HFFc6 (cell line): Measurements from ENCODE around the gene GNPDA2. TPM values are rescaled to one million over a fixed set of nuclear protein-coding genes. Genes with fewer than 3 reads are reported as not detected.
A peak's percentile ranks its signal among the peaks of the same experiment; 100 is the strongest.
"Not testable (repeated sequence)": the region's sequence is repeated elsewhere in the genome, so short reads cannot be mapped to it uniquely, and the experiment has no call there.

Source experiments
- DNase-seq: peaks from one replicate; pipeline ENCODE4 v3.0.0-alpha.2; 2018
- H3K27ac Mint-ChIP-seq: 2 replicates; pipeline ENCODE4 v1.8.0; 2020; ENCODE audit warnings: mild to moderate bottlenecking, mixed read lengths
- H3K27me3 Mint-ChIP-seq: 2 replicates; pipeline ENCODE4 v1.8.0; 2021; ENCODE audit warnings: mild to moderate bottlenecking, moderate library complexity, mixed read lengths; ENCODE audit not compliant: insufficient read depth
- H3K36me3 Mint-ChIP-seq: 2 replicates; pipeline ENCODE4 v1.8.0; 2021; ENCODE audit warnings: low read depth, mixed read lengths
- H3K4me1 Mint-ChIP-seq: 2 replicates; pipeline ENCODE4 v1.8.0; 2020; ENCODE audit warnings: low read depth, mixed read lengths
- H3K4me3 Mint-ChIP-seq: 2 replicates; pipeline ENCODE4 v1.8.0; 2020; ENCODE audit warnings: mild to moderate bottlenecking, moderate library complexity, mixed read lengths
- H3K9me3 Mint-ChIP-seq: 2 replicates; pipeline ENCODE4 v1.8.0; 2020; ENCODE audit warnings: mild to moderate bottlenecking, mixed read lengths
- CTCF ChIP-seq: fragments of 200-600 bp; sonication (generic); IDR thresholded peaks from 2 replicates; pipeline ENCODE4 v1.5.0; 2021; ENCODE audit warnings: antibody characterized with exemption, mild to moderate bottlenecking
- total RNA-seq, 6 experiments: library from RNA; stranded (reverse); fragmentation: NEBNext Ultra II Directional; extraction: Animal tissue kit (Norgen Biotek cat#: 25700); gene quantifications; 2 replicates in 1 of 6; 3 replicates in 5 of 6; pipeline ENCODE4 v1.2.3, GENCODE V29; 2021

GNPDA2 gene
- total RNA-seq, 6 experiments from 2014 or later: 14.2 to 18.9 (median 17.3) TPM

- TF ChIP-seq CTCF: no peak
- Mint-ChIP-seq H3K9me3 (no peaks in the 10 kb centered on the region), H3K27ac (no peak overlapping the region), H3K27me3 (no peaks in the 10 kb centered on the region; the same call in 1 of the 2 replicates), H3K4me3 (no peak overlapping the region), H3K4me1 (no peaks in the 10 kb centered on the region), H3K36me3 (no peaks in the 10 kb centered on the region)
- DNase-seq: no peak
Measured at GRCh38 chr4:44736900-44737299, 10.5 kb upstream of the GNPDA2 start.

- peaks cover 18% of the 10 kb centered on the region for H3K4me1 Mint-ChIP-seq
- not testable (repeated sequence) for DNase-seq, H3K36me3 Mint-ChIP-seq, H3K27ac Mint-ChIP-seq, H3K4me3 Mint-ChIP-seq, H3K27me3 Mint-ChIP-seq, H3K9me3 Mint-ChIP-seq
Measured at GRCh38 chr4:44728694-44729093, 2.3 kb upstream of the GNPDA2 start.

GRCh38 chr4:44727471-44727870, 1.1 kb upstream of the GNPDA2 start:
- Mint-ChIP-seq H3K36me3 (no peaks in the 10 kb centered on the region), H3K27me3 (no peaks in the 10 kb centered on the region; the same call in 1 of the 2 replicates), H3K4me3 (no peak overlapping the region), H3K4me1 (peaks cover 18% of the 10 kb centered on the region), H3K9me3 (no peaks in the 10 kb centered on the region), H3K27ac (no peak overlapping the region)
- TF ChIP-seq CTCF: no peak
- DNase-seq: no peak

- peak overlapping the region; percentile 99 for H3K4me3 Mint-ChIP-seq
- DNase-seq: no peak
- no peaks in the 10 kb centered on the region for H3K36me3 Mint-ChIP-seq
- no peaks in the 10 kb centered on the region for H3K9me3 Mint-ChIP-seq
- H3K4me1 Mint-ChIP-seq: peaks cover 18% of the 10 kb centered on the region
- H3K27ac Mint-ChIP-seq: peak overlapping the region; percentile 85
- no peaks in the 10 kb centered on the region; the same call in 1 of the 2 replicates for H3K27me3 Mint-ChIP-seq
- no peak for TF ChIP-seq CTCF
Measured at GRCh38 chr4:44725726-44726037, 674 bp downstream of the GNPDA2 start.

- no peak for DNase-seq
- no peak for TF ChIP-seq CTCF
- H3K36me3 Mint-ChIP-seq: no peaks in the 10 kb centered on the region
- H3K27ac Mint-ChIP-seq: peak overlapping the region; percentile 85
- no peaks in the 10 kb centered on the region for H3K9me3 Mint-ChIP-seq
- H3K4me1 Mint-ChIP-seq: peaks cover 21% of the 10 kb centered on the region
- H3K4me3 Mint-ChIP-seq: peak overlapping the region; percentile 99
- no peaks in the 10 kb centered on the region; the same call in 1 of the 2 replicates for H3K27me3 Mint-ChIP-seq
Measured at GRCh38 chr4:44725166-44725565, 1.2 kb downstream of the GNPDA2 start.

GRCh38 chr4:44722001-44722400, 4.4 kb downstream of the GNPDA2 start:
- DNase-seq: no peak
- Mint-ChIP-seq H3K4me3 (no peak overlapping the region), H3K27ac (no peak overlapping the region), H3K27me3 (no peaks in the 10 kb centered on the region; the same call in 1 of the 2 replicates), H3K9me3 (no peaks in the 10 kb centered on the region), H3K4me1 (peaks cover 25% of the 10 kb centered on the region), H3K36me3 (no peaks in the 10 kb centered on the region)
- no peak for TF ChIP-seq CTCF
